SK-MEL-5 (cell line): Measurements from ENCODE around the gene ASTN2. TPM values are rescaled to one million over a fixed set of nuclear protein-coding genes. Genes with fewer than 3 reads are reported as not detected.

ENCODE experiments used
- DNase-seq: peaks from one replicate; pipeline ENCODE4 v3.0.0-alpha.2; 2016; ENCODE audit warnings: low read depth, low spot score
- in situ Hi-C: cut with HindIII; loops from 2 replicates; pipeline ENCODE4 v1.10.0; 2016; ENCODE audit warnings: low sequenced_read_pairs, high pct_unique_total_duplicates, low pct_unique_long_range_greater_than_20kb
- total RNA-seq: library from RNA; depleted of rRNA; stranded (reverse); fragments of >200 nt; shearing (Covaris generic); gene quantifications from 2 replicates; pipeline ENCODE4 v1.2.3, GENCODE V29; 2014

Gene ASTN2
- total RNA-seq, 1 experiment from 2014 or later, result 11.9 TPM

DNA sequence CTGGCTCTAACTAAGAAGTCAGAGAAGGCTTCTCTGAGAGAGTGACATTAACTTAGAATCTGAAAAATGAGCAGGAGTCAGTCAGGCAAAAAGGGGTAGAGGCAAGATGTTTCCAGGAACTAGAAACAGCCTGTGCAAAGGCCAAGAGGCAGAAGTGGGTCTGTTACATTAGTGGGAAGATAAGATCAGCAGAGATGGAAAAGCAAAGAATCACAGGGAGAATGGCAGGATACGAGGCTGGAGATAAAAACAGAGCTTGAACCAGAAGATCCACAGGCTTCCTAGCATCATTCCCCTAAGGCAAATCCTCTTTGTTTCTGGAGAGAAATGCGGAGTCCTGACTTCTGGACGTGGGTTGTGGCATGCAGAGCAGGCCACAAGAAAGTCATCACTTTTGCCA, 27.4 kb downstream of the ASTN2 start:
- DNase-seq, result no peak
- in situ Hi-C loops, result no loop called here

DNA sequence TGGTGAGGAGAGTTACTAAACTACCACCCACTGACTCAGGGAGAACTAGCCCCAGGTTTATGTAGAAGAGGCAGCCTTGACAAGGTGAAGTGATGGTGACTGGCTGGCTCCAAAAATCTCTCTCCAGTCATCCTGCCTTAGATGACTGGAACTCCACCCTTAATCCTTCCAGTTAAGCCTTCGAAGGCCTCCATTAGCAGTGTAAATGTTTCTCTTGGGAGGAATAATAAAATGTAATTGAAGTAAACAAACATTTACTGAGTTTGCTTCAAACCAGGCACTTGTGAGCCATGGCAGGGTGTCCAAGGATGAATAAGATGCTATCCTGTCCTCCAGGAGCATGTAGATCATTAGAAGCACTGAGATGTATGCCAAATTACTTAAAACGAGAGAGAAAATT, 35.5 kb downstream of the ASTN2 start:
- no peak for DNase-seq
- in situ Hi-C loops, result no loop called here

DNA sequence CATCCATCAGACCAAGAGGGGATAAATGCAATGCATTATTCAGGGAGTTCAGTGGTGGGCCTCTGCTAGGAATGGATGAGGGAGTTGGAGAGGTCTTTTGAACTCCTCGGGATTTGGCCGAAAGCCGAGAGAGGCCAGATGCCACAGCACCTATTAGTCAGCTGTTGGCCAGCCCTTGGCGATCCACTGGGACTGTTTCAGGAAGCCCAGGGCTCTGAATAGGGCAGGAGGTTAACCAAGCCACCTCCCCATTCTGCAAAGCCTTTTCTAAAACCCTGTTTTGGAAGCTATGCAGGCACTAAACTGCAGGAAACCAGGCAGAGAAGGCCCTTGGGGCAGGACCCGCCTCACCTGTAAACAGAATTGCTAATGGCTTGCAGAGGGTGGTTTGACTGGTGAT, 37.8 kb downstream of the ASTN2 start:
- DNase-seq, result no peak
- in situ Hi-C loops, result no loop called here

DNA sequence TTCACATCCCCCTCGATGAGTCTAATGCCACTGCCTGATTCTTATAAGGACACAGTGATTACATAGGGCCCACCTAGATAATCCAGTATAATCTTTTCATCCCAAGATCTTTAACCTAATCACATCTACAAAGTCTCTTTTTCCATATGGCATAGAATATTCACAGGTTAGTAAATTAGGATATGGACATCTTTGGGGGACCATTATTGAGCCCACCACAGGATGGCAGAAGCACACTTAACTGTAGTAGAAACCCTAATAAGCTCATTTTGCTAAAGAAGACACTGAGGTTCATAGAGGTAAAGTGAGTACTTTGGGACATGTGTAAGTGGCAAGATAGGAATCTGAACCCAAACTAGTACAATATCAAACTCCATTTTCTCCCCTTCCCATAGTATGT, 38.9 kb downstream of the ASTN2 start:
- in situ Hi-C loops, result no loop called here
- no peak for DNase-seq

DNA sequence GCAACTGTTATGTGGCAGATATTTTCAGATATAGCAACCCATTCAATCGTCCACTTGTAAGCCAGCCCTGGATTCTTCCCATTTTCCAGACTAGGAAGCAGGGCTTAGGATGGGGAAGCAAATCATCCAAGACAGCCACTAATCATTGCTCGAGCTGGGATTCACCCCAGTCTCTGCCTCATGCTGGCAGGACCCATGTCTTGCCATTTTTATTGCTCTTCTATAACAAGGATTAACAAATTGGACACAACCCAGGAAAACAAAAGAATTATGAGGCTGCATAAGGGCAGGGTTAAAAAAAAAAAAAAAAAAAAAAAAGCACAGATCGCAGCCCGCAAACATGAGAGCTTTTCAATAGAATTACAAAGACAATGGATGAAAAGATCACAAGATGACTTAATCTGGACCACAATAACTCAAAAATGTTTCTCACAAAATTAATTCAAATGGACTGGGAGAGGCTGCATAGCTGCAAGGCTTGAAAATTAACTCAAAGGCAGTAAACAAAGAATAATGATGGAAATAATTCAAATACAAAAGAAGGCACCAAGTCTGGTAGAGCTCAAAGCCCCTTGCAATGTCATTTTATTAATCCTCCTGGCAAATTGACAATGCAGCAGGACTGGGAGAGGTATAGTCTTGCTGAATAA, 40.7 kb downstream of the ASTN2 start:
- in situ Hi-C loops, result no loop called here
- no peak for DNase-seq

DNA sequence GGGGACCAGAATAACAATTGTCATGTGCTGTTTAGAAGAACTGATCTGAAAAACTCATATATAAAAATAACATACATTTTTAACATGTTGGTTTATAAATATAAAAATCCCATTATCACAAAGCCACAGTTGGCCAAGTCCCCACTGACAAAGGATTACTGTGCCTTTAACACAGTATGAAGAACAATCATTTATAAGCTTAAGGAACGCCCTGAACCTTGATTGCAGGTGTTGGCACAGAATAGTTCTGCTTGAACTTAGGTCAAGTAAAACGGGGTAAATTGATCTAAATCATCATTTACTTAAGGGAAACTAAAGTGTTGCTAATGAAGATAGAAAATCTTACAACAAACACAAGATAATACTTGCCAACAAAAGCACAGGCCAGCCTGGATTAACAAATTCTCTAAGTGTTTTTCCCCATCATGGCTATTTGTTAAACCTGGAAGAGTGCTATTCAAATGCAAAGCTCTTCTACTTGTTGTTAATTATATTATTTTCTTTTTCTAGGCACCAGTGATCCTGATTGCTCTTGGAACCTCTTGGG, 46.1 kb downstream of the ASTN2 start:
- in situ Hi-C loops, result no loop called here
- no peak for DNase-seq

DNA sequence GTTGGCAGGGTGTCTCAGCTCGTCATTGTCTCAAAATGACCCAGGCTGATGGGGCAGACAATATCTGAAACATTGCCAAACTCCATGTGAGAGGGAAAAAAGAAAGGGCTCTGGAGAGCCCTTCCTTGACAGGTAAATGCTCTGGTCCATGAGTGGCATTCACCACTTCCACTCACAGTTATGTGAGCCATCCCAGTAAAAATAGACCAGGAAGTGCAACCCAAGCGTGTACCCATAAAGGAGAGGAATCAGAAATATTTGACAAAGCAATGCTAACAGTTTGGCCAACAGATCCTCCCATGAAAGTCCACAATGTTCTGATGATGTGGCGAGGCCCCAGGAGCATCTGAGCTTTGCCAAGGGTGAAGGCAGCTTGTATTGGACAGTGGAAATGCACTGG, 49.4 kb downstream of the ASTN2 start:
- in situ Hi-C loops, result no loop called here
- no peak for DNase-seq

DNA sequence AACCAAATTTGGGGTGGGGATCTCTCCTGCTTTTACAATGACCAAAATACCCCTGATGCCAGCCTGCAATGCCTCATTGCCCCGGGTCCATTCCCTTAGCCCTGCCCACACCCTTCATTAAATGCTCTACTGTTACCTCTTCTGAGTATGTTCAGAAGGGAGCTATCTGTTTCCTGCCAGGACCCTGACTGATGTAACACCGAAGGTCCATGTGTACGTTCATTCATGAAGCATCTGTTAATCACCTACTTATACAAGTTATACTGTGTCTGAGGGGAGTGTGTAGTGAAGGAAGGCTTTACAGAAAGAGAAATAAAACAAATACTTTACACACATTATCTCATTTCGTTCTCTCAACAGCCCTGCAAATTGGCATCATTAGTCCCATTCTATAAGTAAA, 51.9 kb downstream of the ASTN2 start:
- in situ Hi-C loops, result no loop called here
- no peak for DNase-seq

DNA sequence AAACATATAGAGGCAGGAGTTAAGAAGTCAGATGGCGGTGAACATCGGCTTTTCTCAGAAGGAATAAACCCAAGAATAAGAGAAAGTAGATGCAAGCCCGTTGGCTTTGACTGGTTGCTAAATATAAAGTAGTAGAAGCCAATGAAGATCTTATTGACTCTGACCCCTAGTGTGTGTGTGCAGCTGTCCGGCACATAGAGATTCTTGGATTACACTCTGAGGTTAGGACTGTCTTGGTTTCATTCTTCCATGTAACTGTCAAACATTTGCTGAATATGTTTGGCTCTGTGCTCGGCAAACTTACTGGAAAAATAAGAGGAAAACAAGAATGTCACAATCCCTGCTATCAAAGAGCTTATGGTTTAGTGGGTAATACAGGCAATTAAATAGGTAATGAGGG, 54.9 kb downstream of the ASTN2 start:
- in situ Hi-C loops, result no loop called here
- DNase-seq, result no peak

DNA sequence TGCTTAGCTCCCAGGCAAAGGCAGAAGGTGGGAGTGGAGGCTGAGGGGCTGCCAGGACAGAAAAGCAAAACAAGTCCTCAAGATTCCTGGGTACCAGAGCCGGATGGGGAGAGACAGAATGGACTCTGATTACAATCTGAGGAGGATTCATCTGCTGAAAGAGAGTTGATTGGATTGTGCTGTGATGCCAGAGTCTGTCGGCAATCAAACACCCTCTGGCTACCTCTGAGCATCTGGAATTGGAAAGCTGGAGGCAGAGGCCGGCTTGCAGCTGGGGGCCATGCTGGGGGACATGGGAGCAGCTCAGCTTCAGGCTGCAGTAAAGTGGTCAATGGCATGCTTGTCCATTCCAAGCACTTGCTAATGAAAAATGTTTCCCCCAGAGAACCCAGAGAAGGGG, 59.3 kb downstream of the ASTN2 start:
- DNase-seq, result no peak
- in situ Hi-C loops, result no loop called here

DNA sequence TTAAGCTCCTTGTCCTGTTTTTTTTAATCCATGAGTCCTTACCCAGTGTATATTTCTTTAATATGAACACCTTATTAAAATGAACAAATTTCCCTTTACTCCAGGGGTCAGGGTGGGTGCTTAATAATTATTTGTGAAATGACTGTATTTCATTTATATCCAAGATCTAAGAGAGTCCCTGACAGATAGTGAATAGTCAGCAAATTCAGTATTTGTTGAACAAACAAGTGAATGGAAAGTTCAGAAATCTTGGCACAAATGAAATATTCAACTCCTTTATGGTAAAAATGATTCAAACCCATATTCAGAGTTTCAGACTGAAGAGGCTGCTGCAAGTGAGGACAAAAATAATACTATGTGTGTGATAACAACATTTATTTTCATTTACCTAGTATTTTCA, 59.9 kb downstream of the ASTN2 start:
- in situ Hi-C loops, result no loop called here

DNA sequence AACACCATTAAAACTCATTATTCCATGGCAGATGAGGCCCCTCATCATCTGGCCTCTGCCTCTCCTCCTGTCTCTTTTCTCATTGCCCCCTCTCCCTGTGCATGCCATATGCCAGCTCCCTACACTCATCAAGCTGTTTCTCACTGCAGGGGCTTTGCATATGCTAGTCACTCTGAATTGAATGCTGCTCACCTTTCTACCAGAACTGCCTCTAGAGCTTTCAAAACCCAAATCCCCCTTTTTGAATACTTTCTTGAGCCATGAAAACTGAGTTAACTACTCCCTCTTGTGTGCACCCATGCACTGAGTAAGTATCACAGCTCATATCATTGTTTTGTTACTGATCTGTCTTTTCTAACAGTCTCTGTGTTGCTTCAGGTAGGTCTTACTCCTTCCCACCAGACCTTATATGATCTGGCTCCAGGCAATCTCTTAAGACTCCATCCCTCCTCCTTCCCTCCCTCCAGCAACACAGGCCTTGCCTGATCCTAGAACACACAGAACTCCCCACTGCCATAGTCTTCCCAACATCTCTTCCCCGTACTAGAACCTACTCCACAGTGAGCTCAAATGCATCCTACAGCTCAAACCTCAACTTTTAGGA, 60.5 kb downstream of the ASTN2 start:
- in situ Hi-C loops, result no loop called here

More for the DNA sequence above, 59.9 kb downstream of the ASTN2 start:
- DNase-seq, result no peak

DNA sequence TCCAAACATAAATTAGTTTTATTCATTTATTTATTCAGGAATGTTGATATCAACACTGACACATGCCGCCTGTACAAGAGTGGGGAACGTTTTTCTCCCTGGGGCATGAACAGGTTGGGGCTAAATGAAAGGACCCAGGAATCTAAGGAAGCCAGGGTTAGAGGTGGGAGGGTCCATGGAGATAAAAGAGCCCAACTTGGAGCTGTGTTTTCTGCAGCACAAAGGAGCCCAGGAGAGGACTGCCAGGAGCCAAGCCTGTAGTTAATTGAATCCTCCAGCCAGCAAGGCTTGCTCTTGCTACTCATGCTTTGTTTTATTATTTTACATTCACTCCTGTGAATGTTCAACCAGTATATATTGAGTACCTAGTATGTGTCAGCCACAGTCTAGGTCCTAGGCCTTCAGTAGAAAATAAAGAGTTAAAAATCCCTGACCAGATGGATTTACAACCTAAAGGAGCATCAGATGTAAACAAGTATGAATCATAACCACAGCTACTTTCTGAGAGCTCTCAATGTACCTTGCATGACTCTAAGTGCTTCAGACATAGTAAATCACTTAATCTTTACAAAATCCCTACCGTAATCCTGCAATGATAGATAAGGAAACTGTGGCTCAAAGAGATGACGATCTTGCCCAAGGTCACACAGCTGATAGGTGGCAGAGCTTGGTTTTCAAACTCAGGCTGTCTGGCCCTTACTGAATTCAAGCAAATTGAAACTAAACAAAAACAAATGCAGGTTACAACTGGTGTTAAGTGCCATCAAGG, 69.8 kb downstream of the ASTN2 start:
- DNase-seq, result no peak
- in situ Hi-C loops, result no loop called here

More for the DNA sequence above, 60.5 kb downstream of the ASTN2 start:
- no peak for DNase-seq

DNA sequence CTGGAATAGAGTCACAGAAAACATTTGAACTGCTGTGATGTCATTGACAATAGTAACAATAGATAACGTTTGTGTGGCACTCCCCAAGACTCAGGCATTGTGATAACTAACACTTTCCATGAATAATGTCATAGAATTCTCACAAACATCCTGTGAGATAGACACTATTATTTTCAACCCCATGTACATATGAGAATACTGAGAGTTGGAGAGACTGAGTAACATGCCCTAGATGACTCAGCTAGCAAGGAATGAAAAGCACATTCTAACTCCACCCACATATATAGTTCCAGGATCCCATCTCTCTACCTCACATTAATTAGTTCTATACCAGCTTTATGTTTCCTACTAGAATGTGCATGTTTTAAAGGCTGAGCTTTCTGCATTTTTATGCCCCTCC, 71.4 kb downstream of the ASTN2 start:
- DNase-seq, result no peak

DNA sequence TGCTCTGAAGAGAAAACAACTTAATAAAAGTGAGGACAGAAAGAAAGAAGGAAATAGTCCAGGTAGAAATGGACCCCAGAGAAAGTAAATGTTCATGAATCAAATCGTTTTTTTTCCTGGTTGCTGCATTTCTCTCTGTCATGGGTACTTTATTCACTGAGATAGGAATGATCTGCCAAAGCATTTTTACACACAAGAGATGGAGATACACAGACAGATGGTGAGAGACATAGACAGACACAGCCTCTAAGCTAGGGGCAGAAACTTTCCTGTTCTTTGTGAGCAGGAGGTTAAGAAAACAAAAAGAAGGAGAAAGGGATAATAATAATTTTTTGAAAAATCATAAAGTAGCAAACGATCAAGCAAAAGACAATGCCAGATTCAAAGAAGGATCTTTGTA, 73.7 kb downstream of the ASTN2 start:
- no peak for DNase-seq
- in situ Hi-C loops, result no loop called here

More for the DNA sequence above, 71.4 kb downstream of the ASTN2 start:
- in situ Hi-C loops, result no loop called here

DNA sequence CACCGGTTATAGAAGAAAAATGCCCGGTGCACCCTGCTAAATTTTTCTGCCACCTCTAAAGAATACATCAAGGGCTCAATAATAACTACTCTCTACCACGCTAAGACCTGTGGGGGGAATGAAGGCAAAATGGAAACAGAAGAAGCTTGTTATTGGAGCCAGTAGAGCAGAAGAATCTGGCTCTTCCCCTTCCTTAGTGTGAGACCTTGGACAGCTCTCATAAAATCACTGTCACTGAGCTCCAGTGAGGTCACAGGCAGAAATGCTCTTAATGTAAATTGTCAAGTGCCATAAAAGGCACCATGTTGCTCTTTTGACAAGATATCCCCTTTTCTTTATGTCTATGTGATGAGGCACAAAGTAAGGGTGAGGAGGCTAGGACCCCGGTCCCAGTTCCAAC, 74.4 kb downstream of the ASTN2 start:
- no peak for DNase-seq
- in situ Hi-C loops, result no loop called here

DNA sequence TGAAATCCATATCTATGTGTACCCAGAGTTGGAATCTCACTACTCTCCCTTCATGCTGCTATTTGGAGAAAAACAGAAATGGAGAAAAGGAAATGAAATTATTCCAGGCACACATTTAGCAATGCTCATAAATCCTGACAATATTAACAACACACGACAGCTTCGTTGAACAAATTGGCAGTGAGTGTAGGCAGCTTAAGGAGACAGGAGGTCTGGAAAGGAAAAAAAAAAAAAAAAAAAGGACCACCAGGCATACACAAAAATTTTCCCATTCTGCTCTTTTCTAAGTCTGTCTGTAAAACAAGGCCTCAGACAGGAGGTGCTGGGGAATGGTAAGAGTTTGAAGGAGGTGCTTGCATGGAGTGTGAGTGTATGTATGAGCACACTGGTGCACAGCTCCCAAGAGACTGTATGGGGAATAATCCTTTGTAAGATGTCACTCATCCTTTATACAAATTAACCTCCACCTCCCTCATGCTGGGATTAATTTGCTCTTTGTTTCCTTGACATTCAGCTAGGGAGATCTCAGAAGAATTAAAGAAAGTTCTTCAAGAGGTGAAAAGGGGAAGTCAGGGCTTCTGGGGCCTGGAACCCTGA, 78.9 kb downstream of the ASTN2 start:
- in situ Hi-C loops, result no loop called here

DNA sequence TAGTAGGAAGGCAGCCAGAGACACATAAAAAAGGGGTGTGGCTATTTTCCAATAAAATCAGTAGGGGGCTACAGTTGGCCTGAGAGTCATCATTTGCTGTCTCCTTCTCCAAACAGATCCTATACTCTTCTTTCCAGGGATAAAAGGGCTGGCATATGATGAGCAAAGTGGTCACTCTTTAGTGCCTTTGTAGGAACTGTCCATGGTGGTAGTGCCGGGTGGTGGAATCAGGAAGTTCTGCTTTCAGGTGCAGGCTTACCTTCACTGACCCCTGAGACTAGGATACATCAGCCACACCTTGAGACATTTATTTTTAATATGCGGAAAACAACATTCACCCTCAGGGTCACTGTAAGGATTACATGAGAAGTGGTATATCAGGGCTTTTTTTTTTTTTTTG, 80.8 kb downstream of the ASTN2 start:
- in situ Hi-C loops, result no loop called here
- DNase-seq, result no peak

More for the DNA sequence above, 78.9 kb downstream of the ASTN2 start:
- DNase-seq, result no peak
